HEK293T (cell line): ENCODE data around the gene DUSP9.

Source experiments
- FOXK2 ChIP-seq: fragments of 450-650 bp; IDR thresholded peaks from 2 replicates; pipeline ENCODE4 v1.6.1; 2016; ENCODE audit warnings: mild to moderate bottlenecking
- FOXM1 ChIP-seq: fragments of 450-650 bp; IDR thresholded peaks from 2 replicates; pipeline ENCODE4 v1.6.1; 2017; ENCODE audit warnings: mild to moderate bottlenecking, borderline replicate concordance
- HDGF ChIP-seq: fragments of 450-650 bp; IDR thresholded peaks from 2 replicates; pipeline ENCODE4 v1.6.1; 2017; ENCODE audit warnings: antibody characterized with exemption, borderline replicate concordance
- NFRKB ChIP-seq: fragments of 450-650 bp; IDR thresholded peaks from 2 replicates; pipeline ENCODE4 v1.6.1; 2016; ENCODE audit warnings: mild to moderate bottlenecking, moderate library complexity
- SP1 ChIP-seq: fragments of 450-650 bp; IDR thresholded peaks from 2 replicates; pipeline ENCODE4 v1.6.1; 2017
- SUZ12 ChIP-seq: fragments of 450-650 bp; IDR thresholded peaks from 2 replicates; pipeline ENCODE4 v1.6.1; 2016; ENCODE audit warnings: mild to moderate bottlenecking
- TARDBP ChIP-seq: fragments of 450-650 bp; IDR thresholded peaks from 2 replicates; pipeline ENCODE4 v1.6.1; 2016
- ZNF384 ChIP-seq: fragments of 450-650 bp; IDR thresholded peaks from 2 replicates; pipeline ENCODE4 v1.6.1; 2016

- no peak for TF ChIP-seq ZNF384
- TF ChIP-seq SP1: no peak
- no peak for TF ChIP-seq FOXM1
- no peak for TF ChIP-seq NFRKB
- TF ChIP-seq TARDBP: no peak
- TF ChIP-seq SUZ12: no peak
- no peak for TF ChIP-seq HDGF
- no peak for TF ChIP-seq FOXK2
These were observed 45.7 kb downstream of the DUSP9 start for GRCh38 chrX:153692611-153693156.
